ENCODE data around the gene WFIKKN2. TPM values are rescaled to one million over a fixed set of nuclear protein-coding genes. Genes with fewer than 3 reads are reported as not detected.

WFIKKN2 gene
- total RNA-seq, 1 donor from 2014 or later: 0.07 TPM

DNA sequence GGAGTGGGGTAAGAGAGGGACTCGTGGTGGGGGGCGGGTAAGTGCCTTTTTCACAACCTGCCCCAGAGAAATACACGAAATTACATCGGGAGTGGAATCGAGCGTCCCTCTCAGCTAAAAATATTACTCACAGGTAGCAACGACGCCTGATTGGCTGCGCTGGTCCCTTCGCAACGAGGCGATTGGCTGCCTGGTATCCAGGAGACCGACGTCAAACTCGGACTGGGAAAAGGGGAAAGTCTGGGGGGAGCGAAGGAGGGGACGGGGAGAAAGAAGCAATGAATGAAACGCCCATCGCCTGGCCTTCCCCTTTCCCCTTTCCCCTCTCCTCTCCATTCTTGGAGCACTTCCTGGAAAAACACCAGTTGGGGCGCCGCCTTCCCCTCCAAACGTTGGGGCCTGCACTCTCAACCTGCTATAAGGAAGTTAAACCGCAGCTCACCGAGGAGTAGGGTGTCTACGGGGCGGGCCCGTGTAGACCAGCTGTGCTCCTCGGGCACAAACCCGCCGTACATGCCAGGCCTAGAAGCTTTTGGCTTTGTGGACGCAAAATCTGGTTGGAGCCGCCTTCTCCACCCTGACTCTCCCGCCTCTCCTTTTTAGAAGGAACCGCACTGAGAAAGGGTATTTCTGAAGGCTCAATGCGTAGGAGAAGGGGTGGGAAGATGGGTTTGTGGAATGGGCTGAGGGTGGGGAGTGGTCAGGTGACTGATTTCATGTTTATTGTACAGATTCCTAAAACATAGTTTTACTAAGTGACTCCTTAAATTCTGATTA, 32.2 kb downstream of the WFIKKN2 start:
- Histone ChIP-seq H3K9me3 (ENCODE audit: insufficient read depth, low read depth, low read length) (no peaks in the 10 kb centered on the region), H4K20me1 (ENCODE audit: insufficient read depth, low read length) (peaks cover 28% of the 10 kb centered on the region), H3K27me3 (ENCODE audit: insufficient read depth, low read length) (no peaks in the 10 kb centered on the region), H3K4me3 (ENCODE audit: insufficient read depth, low read depth, low read length) (peak overlapping the region; percentile 74), H3K36me3 (ENCODE audit: insufficient read depth, low read length) (no peaks in the 10 kb centered on the region), H3K4me1 (ENCODE audit: insufficient read depth, low read length) (peaks cover 22% of the 10 kb centered on the region), H3K27ac (ENCODE audit: low read depth, low read length) (peak overlapping the region; percentile 75), H3K9ac (ENCODE audit: low read length) (peak overlapping the region; percentile 79), H3K79me2 (ENCODE audit: insufficient read depth, low read length) (peaks cover 33% of the 10 kb centered on the region), H3K4me2 (ENCODE audit: low read length) (peak overlapping the region; percentile 98), H2AFZ (ENCODE audit: low read depth, low read length) (peak overlapping the region; percentile 83)
- no peak for TF ChIP-seq EZH2 (IDR thresholded peaks at IDR 0.05; ENCODE audit: insufficient read depth, low read length)
- TF ChIP-seq, protein P1, sequence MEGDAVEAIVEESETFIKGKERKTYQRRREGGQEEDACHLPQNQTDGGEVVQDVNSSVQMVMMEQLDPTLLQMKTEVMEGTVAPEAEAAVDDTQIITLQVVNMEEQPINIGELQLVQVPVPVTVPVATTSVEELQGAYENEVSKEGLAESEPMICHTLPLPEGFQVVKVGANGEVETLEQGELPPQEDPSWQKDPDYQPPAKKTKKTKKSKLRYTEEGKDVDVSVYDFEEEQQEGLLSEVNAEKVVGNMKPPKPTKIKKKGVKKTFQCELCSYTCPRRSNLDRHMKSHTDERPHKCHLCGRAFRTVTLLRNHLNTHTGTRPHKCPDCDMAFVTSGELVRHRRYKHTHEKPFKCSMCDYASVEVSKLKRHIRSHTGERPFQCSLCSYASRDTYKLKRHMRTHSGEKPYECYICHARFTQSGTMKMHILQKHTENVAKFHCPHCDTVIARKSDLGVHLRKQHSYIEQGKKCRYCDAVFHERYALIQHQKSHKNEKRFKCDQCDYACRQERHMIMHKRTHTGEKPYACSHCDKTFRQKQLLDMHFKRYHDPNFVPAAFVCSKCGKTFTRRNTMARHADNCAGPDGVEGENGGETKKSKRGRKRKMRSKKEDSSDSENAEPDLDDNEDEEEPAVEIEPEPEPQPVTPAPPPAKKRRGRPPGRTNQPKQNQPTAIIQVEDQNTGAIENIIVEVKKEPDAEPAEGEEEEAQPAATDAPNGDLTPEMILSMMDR (IDR thresholded peaks at IDR 0.05; ENCODE audit: insufficient read depth, low read depth, low read length): no peak
- Mint-ChIP-seq H3K27me3 (ENCODE audit: low read depth, unreplicated experiment) (no peaks in the 10 kb centered on the region), H3K4me3 (ENCODE audit: unreplicated experiment) (peak overlapping the region; percentile 92), H3K9me3 (ENCODE audit: unreplicated experiment) (no peaks in the 10 kb centered on the region), H3K4me1 (ENCODE audit: low read depth, unreplicated experiment) (peaks cover 19% of the 10 kb centered on the region), H3K36me3 (ENCODE audit: low read depth, unreplicated experiment) (peaks cover 3% of the 10 kb centered on the region), H3K27ac (ENCODE audit: unreplicated experiment) (peak overlapping the region; percentile 99)
- DNase-seq (ENCODE audit: low read depth): peak; percentile 91
- no peak for FAIRE-seq

DNA sequence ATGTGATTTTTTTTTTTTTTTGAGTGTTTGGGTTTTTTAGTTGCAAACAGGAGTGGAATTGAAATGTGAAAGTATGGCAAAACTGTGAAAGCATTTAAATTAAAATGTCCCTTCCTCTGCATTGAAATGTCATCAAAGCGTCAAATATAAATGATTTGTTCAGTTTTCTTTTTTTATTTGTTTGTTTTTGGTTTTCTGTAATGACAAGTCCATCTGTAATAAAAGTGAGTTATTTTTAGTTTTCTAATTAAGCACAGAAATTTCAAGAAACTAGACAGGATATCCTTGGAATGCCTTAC, 32.7 kb downstream of the WFIKKN2 start:
- H3K36me3 ChIP-seq (ENCODE audit: insufficient read depth, low read length): no peaks in the 10 kb centered on the region
- FAIRE-seq: no peak
- H4K20me1 ChIP-seq (ENCODE audit: insufficient read depth, low read length): peaks cover 23% of the 10 kb centered on the region
- no peak overlapping the region for H3K27ac ChIP-seq (ENCODE audit: low read depth, low read length)
- DNase-seq (ENCODE audit: low read depth): no peak
- H3K79me2 ChIP-seq (ENCODE audit: insufficient read depth, low read length): peaks cover 28% of the 10 kb centered on the region
- peak overlapping the region; percentile 74 for H3K4me3 ChIP-seq (ENCODE audit: insufficient read depth, low read depth, low read length)
- H3K4me2 ChIP-seq (ENCODE audit: low read length): peak overlapping the region; percentile 98
- H2AFZ ChIP-seq (ENCODE audit: low read depth, low read length): peak overlapping the region; percentile 83
- H3K9ac ChIP-seq (ENCODE audit: low read length): peak overlapping the region; percentile 79
- H3K9me3 ChIP-seq (ENCODE audit: insufficient read depth, low read depth, low read length): no peaks in the 10 kb centered on the region
- H3K4me1 Mint-ChIP-seq (ENCODE audit: low read depth, unreplicated experiment): peaks cover 15% of the 10 kb centered on the region
- H3K27me3 ChIP-seq (ENCODE audit: insufficient read depth, low read length): no peaks in the 10 kb centered on the region
- peaks cover 3% of the 10 kb centered on the region for H3K36me3 Mint-ChIP-seq (ENCODE audit: low read depth, unreplicated experiment)
- peak overlapping the region; percentile 92 for H3K4me3 Mint-ChIP-seq (ENCODE audit: unreplicated experiment)
- peaks cover 17% of the 10 kb centered on the region for H3K4me1 ChIP-seq (ENCODE audit: insufficient read depth, low read length)
- no peaks in the 10 kb centered on the region for H3K9me3 Mint-ChIP-seq (ENCODE audit: unreplicated experiment)
- H3K27me3 Mint-ChIP-seq (ENCODE audit: low read depth, unreplicated experiment): no peaks in the 10 kb centered on the region
- TF ChIP-seq EZH2 (IDR thresholded peaks at IDR 0.05; ENCODE audit: insufficient read depth, low read length): no peak
- TF ChIP-seq, protein P1 (IDR thresholded peaks at IDR 0.05; ENCODE audit: insufficient read depth, low read depth, low read length): no peak
- peak overlapping the region; percentile 99 for H3K27ac Mint-ChIP-seq (ENCODE audit: unreplicated experiment)

GRCh38 chr17:50868602-50869001, 33.2 kb downstream of the WFIKKN2 start:
- H3K9me3 ChIP-seq (ENCODE audit: insufficient read depth, low read depth, low read length): no peaks in the 10 kb centered on the region
- peaks cover 14% of the 10 kb centered on the region for H3K4me1 ChIP-seq (ENCODE audit: insufficient read depth, low read length)
- no peak overlapping the region for H3K9ac ChIP-seq (ENCODE audit: low read length)
- H3K36me3 ChIP-seq (ENCODE audit: insufficient read depth, low read length): no peaks in the 10 kb centered on the region
- H3K4me2 ChIP-seq (ENCODE audit: low read length): peak overlapping the region; percentile 98
- no peaks in the 10 kb centered on the region for H3K27me3 ChIP-seq (ENCODE audit: insufficient read depth, low read length)
- no peak for FAIRE-seq
- H2AFZ ChIP-seq (ENCODE audit: low read depth, low read length): no peak overlapping the region
- no peak overlapping the region for H3K27ac ChIP-seq (ENCODE audit: low read depth, low read length)
- TF ChIP-seq EZH2 (IDR thresholded peaks at IDR 0.05; ENCODE audit: insufficient read depth, low read length): no peak
- TF ChIP-seq, protein P1 (IDR thresholded peaks at IDR 0.05; ENCODE audit: insufficient read depth, low read depth, low read length): no peak
- peak overlapping the region; percentile 92 for H3K4me3 Mint-ChIP-seq (ENCODE audit: unreplicated experiment)
- H3K27me3 Mint-ChIP-seq (ENCODE audit: low read depth, unreplicated experiment): no peaks in the 10 kb centered on the region
- peaks cover 23% of the 10 kb centered on the region for H3K79me2 ChIP-seq (ENCODE audit: insufficient read depth, low read length)
- H3K36me3 Mint-ChIP-seq (ENCODE audit: low read depth, unreplicated experiment): no peaks in the 10 kb centered on the region
- peaks cover 10% of the 10 kb centered on the region for H3K4me1 Mint-ChIP-seq (ENCODE audit: low read depth, unreplicated experiment)
- no peaks in the 10 kb centered on the region for H3K9me3 Mint-ChIP-seq (ENCODE audit: unreplicated experiment)
- peaks cover 18% of the 10 kb centered on the region for H4K20me1 ChIP-seq (ENCODE audit: insufficient read depth, low read length)
- no peak overlapping the region for H3K4me3 ChIP-seq (ENCODE audit: insufficient read depth, low read depth, low read length)
- peak overlapping the region; percentile 99 for H3K27ac Mint-ChIP-seq (ENCODE audit: unreplicated experiment)
- DNase-seq (ENCODE audit: low read depth): no peak
